CD4-positive, alpha-beta T cell treated with Interleukin-17A for 4 hours (primary cell): ENCODE results near the gene CTH.
"Not testable (repeated sequence)": the region's sequence is repeated elsewhere in the genome, so short reads cannot be mapped to it uniquely, and the experiment has no call there.

Source experiments
- DNase-seq: peaks from one replicate; pipeline ENCODE4 v3.0.0-alpha.2; 2020; ENCODE audit warnings: mixed read lengths

CTH gene

GRCh38 chr1:70410604-70411359 is at the start of gene CTH:
TSS of gene CTH (plus strand) at chr1:70411268. CDS start at chr1:70411416, 148 bp downstream.
- DNase-seq, result peak; percentile 94

- no peak for DNase-seq
Observed at GRCh38 chr1:70361727-70362398, 49.2 kb upstream of the CTH start.

- DNase-seq, result no peak
Observed at GRCh38 chr1:70364439-70364838, 46.6 kb upstream of the CTH start.

- DNase-seq, result not testable (repeated sequence)
Observed at GRCh38 chr1:70366425-70366952, 44.6 kb upstream of the CTH start.

- not testable (repeated sequence) for DNase-seq
Observed at GRCh38 chr1:70366997-70367396, 44.1 kb upstream of the CTH start.

GRCh38 chr1:70367397-70367796 is 43.7 kb upstream of the CTH start:
- DNase-seq, result not testable (repeated sequence)

GRCh38 chr1:70371586-70371985 is 39.5 kb upstream of the CTH start:
- not testable (repeated sequence) for DNase-seq

- DNase-seq, result no peak
Observed at GRCh38 chr1:70372426-70372825, 38.6 kb upstream of the CTH start.

GRCh38 chr1:70373580-70373979 is 37.5 kb upstream of the CTH start:
- not testable (repeated sequence) for DNase-seq

GRCh38 chr1:70376196-70376595 is 34.9 kb upstream of the CTH start:
- no peak for DNase-seq

- no peak for DNase-seq
Observed at GRCh38 chr1:70382682-70383081, 28.4 kb upstream of the CTH start.

GRCh38 chr1:70383483-70383882 is 27.6 kb upstream of the CTH start:
- no peak for DNase-seq

GRCh38 chr1:70384542-70384941 is 26.5 kb upstream of the CTH start:
- DNase-seq, result no peak

- no peak for DNase-seq
Observed at GRCh38 chr1:70385477-70385876, 25.6 kb upstream of the CTH start.

GRCh38 chr1:70386121-70386520 is 24.9 kb upstream of the CTH start:
- no peak for DNase-seq

- DNase-seq, result no peak
Observed at GRCh38 chr1:70387507-70387906, 23.6 kb upstream of the CTH start.

- DNase-seq, result no peak
Observed at GRCh38 chr1:70392626-70393025, 18.4 kb upstream of the CTH start.

GRCh38 chr1:70396607-70397006 is 14.5 kb upstream of the CTH start:
- no peak for DNase-seq

- no peak for DNase-seq
Observed at GRCh38 chr1:70397013-70397412, 14.1 kb upstream of the CTH start.

- DNase-seq, result no peak
Observed at GRCh38 chr1:70400335-70400734, 10.7 kb upstream of the CTH start.

GRCh38 chr1:70401974-70402373 is 9.1 kb upstream of the CTH start:
- no peak for DNase-seq

GRCh38 chr1:70403759-70404158 is 7.3 kb upstream of the CTH start:
- DNase-seq, result no peak

GRCh38 chr1:70405780-70406416 is 5.2 kb upstream of the CTH start:
- DNase-seq, result no peak

- DNase-seq, result no peak
Observed at GRCh38 chr1:70409136-70409535, 1.9 kb upstream of the CTH start.
